GM03348 (cell line): ENCODE measurements around the gene KDM4C.

ENCODE experiments used
- DNase-seq: peaks from one replicate; pipeline ENCODE4 v3.0.0; 2012; ENCODE audit warnings: low spot score

The KDM4C gene

DNA sequence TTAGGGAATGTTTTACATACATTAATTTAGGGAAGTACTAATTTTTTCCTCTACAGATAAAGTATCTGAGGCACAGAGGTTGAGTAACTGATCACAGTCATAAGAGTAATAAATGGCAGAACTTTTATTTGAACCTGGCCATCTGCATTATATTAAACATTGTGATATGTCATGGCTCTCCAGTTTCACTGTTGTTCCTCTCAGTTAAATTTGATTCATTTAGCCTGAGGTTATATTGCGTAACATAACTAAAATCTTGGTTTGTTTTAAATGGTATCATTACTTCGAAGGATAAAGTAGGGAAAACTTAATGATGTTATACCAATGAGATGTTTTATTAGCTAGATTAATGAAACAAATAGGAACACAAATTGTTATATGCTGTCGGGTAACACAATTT is 284.4 kb downstream of the KDM4C start:
- no peak for DNase-seq

DNA sequence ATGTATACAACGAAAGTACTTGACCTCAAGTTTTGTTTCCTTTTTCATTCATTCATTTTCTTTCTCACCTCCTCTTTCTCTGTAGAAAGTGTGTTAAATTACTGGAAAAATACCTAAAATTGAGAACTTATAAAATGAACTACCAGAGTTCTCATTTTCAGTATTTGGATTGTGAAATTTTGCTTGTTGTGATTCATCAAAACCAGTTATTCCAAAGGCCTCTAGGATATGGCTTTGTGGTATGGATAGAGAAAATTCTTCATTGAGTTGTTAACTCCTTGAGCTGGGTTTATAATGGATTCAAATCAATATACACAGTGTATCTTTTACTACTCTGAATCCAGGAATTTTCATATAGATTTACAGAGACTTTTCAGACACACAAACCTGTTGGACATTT is 287.6 kb downstream of the KDM4C start:
- peak; percentile 5 for DNase-seq

DNA sequence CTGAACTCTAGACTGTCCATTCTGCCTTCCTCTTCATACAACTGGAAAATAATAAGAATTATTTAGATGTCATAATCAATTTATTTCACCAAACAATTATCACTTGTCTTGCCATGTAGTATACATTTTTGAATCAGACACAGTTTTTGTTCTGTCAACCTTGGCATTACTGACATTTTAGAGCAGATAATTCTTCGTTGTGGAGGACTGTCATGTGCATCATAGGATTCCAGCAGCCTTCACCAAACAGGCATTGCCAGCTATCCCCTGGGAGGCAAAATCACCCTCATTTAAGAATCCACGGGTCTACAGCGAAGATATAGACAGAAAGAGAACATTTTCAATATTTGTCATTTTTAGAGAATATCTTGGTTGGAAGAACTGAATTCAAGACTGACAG is 293.9 kb downstream of the KDM4C start:
- DNase-seq = no peak

DNA sequence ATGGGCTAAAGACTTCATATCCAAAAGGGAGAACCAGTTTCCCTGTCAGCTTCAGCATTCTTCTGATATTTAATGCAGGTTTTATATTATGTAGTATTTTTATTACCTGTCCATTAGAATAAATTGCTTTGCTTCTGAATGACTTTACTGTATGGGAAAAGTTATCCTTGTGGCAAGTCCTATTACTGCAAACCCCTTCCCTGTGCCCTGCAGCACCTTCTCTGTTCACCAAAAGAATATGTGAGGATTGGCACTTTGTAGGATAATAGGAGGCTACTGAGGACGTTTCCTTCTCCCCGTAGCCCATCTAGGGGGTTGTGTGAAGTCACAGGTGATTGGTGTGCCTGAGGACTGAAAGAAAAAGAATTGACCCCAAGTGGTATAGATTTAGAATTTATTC is 296.1 kb downstream of the KDM4C start:
- DNase-seq = no peak

DNA sequence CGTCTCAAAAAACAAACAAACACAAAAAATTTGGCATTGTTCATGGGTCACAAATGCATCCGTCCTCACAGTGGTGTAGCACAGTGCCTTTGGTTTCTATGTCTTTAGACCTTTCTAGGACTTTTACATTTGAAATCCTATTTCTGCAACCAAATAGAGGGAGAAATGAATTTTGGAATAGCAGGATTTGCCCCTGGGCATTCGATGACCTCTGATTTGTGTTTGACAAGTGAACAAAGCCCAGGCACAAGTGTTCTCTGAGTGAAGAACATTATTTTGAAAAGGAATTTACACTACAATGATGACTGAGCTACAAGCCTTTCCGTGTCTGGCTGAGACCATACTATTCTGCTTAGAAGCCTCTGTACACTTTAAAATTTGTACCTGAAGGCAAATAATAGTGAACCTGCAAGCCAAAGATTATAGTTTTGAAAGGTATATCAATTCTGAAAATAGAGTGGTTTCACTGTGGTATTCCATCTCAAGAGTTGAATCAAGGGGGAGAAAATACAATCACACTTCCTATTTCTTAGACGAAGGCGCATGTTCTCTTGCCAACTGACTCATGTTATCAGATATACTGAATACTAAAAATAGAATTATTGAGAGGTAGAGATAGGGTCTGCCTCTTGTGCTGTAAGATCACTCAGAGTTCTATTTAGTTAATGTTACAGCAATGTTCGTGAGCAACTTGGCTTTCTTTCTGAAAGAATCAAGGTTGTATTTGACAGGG is 297.6 kb downstream of the KDM4C start:
- no peak for DNase-seq

DNA sequence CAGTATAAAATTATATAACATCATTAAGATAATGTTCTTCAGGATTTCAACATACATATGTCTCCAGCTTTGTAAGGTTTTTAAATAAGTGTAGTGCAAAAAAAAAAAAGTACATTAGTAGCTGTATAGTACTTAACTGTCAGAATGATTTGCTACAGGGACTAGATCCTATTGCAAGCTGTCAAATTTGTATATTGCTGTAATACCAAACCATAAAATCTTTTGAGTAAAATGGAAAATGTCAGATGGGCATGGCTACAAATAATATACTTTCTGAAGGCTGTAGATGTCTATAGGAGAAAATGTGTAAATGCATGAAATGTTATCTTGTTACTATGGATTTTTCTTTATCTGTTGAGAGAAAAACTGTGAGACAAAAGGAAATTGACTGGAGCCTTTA is 298.5 kb downstream of the KDM4C start:
- no peak for DNase-seq

DNA sequence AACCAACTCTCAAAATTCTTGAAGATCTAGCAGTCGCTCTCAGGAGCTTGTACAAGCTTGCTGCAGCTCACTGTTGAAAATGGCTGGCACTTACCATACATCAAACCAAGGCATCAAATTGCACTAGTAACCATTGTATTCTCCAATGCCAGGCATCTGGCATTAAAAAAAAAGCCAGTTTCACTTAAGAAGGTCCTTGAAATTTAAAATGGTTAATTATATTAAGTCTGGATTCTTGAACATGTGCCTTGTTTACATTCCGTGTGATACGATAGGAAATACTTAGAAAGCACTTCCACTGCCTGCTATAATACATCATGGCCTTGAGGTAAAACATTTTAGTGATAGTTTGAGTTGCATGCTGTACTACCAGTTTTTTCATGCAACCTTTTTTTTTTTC is 300.7 kb downstream of the KDM4C start:
- no peak for DNase-seq

DNA sequence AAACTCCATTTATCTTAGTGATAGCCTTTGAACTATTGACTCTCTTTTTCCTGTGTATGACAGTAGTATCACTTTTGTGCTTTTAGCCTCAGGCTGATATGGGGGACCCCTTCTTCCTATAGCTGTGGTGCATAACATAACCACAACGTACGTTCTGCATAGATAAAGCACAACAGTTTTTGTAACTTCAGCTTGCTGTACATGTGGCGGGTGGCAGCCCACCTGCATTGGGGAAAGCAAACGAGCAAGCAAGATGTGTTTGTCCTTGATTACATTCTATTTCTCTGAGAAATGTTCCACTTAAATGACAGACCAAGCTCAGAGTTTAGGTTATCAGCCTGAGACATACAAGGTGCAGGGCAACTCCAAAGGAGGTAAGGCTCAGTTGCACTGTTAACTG is 309.4 kb downstream of the KDM4C start:
- DNase-seq = no peak

DNA sequence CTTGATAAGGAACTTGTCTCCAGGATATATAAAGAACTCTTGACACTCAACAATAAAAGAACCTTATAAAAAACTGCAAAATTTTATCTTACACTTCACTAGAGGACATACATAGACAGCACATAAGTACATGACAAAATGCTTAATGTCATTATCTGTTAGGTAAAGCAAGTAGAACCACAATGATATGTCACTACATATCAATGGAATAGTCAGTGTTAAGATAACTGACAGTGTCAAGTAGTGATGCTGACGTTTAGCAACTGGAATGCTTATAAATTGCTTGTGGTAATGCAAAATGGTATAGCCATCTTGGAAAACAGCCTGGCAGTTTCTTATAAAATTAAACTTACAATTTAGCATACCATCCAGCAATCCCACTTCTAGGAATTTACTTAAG is 314.1 kb downstream of the KDM4C start:
- DNase-seq = no peak

DNA sequence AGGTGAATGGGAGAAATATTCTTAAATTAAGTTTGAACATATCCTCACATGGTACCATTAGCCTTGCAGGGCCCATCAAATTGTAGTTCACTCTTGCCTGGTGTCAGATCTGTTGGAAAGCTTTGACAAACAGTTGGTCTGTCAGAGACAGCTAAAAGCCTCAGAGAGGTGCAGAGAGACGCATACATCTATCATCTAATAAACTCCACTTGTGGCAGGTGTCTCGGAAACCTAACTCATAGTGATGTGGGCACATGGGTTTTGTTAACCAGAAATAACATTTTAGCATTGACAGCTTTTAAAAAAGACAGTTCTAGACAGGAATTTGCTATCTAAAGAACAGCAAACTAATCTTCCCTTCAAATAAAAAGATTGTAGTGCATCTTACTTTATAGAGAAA is 315.9 kb downstream of the KDM4C start:
- no peak for DNase-seq

DNA sequence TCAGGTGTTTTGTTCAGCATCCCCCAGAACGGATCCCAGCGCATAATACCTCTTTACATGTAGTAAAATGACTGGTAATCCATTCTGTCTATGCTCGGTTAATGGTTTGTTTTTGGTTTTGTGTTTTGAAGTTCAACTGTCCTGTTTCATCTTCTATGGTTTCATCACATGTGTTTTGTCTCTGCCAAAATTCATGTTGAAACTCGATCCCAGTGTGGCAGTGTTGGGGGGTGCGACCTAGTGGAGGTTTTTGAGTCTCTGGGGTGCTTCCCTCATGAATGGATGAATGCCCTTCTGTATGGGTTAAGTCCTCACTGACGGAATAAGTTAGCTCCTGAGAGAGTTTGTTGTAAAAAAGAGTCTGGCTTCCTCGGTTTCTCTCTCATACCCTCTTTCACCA is 317.4 kb downstream of the KDM4C start:
- DNase-seq = no peak

DNA sequence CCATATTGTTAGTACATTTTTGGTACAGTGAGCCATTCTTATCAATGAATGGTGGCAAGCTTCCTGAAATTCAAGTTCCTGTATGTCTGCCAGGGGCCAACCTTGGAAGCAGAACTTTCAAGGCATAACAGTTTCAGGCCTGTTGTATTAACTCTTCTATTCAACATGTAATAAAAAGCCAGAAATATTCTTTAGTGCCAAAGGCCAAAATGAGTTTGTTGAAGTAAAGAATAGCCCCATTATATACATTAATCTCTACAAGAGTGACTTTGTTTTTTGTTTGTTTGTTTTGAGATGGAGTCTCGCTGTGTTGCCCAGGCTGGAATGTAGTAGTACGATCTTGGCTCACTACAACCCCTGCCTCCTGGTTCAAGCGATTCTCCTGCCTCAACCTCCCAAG is 321.3 kb downstream of the KDM4C start:
- no peak for DNase-seq

DNA sequence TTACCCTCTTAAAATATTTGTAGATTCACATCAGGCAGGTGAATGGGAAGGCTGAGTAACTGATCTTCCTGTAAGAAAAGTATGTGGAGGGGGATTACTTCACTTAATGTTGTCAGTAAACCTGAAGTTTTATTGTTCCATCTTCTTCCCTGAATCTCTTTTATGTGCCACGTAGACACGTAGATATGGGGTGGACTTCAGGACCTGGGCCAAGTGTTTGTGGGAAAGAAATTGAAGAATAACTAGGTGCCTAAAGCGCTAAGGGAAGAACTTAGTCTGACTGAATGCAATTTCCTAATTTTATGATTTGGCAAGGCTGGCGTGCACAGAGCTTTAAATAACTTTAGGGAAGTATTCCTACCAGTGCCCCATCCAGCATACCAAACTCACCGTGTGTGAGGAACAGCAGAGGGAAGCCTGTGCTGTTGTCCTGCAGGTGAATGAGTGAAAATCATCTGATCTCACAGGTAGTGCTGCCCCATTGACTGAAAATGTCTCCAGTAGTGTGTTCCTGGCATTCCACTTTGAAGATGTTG is 323.4 kb downstream of the KDM4C start:
- DNase-seq = no peak

DNA sequence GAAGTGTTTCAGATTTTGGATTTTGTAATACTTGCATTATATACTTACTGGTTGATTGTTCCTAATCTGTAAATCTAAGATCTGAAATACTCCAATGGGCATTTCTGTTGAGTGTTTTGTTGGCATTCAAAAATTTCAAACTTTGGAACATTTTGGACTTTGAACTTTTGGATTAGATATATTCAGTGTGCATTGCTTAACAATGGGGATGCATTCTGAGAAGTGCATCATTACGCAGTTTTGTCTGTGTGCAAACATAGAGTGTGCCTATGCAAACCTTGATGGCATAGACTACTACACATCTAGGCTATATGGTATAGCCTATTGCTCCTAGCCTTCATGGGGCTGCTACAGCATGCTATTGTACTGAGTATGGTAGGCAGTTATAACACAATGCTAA is 325.4 kb downstream of the KDM4C start:
- DNase-seq = no peak

DNA sequence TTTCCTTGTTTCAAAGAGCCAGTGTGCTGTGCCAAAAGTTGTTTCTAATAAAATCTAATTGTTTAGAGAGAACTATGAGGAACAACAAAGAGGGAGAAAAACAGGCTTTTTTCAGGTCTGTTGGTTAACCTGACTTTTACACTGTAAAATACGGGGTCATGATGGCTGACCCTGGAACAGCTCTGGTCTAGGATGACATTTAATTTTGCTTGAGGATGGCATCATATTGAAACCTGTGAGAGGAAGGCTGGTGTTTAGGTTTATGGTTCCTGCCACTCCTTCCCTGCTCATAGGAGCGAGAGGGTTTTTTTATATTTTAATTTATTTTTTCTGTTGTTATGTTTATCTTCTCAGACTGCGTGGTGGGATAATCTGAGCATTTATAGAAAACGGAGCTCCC is 327.6 kb downstream of the KDM4C start:
- no peak for DNase-seq

DNA sequence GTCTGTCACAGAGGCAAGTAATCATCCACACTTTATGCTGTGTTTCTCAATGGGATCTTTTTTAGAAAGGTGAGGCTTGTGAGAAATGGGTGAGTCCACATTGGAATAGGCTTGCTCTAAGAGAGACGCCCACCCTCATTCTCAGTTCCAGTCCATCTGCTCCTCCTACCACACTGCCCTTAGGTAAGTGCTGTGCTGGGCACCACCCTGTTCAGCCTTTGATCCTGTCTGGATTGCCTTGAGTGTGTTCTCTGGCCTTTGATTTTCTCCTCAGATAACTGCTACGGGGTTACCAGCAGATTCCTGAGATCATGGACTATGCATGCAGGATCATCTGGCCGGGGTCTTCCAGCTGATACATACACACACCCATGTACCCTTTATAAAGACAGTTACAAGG is 328.6 kb downstream of the KDM4C start:
- no peak for DNase-seq

DNA sequence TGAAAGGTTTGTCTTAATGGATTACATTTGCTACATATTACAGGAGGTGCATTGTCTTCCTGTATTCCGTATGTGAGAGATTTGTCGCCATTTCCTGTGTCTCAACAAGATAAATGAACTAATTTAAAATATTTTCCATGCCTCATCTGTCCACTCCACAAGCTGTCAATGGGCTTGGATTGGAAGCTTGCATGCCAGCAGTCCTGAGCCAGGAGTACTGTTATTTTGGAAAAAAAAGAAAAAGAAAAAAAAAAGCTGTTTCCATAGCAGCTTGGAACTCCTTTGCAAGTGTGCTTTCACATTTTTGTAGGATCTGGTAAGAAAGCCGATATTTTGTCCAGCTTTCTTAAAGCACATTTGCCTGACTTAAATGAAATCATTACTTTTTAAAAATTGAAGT is 330.8 kb downstream of the KDM4C start:
- DNase-seq = no peak

DNA sequence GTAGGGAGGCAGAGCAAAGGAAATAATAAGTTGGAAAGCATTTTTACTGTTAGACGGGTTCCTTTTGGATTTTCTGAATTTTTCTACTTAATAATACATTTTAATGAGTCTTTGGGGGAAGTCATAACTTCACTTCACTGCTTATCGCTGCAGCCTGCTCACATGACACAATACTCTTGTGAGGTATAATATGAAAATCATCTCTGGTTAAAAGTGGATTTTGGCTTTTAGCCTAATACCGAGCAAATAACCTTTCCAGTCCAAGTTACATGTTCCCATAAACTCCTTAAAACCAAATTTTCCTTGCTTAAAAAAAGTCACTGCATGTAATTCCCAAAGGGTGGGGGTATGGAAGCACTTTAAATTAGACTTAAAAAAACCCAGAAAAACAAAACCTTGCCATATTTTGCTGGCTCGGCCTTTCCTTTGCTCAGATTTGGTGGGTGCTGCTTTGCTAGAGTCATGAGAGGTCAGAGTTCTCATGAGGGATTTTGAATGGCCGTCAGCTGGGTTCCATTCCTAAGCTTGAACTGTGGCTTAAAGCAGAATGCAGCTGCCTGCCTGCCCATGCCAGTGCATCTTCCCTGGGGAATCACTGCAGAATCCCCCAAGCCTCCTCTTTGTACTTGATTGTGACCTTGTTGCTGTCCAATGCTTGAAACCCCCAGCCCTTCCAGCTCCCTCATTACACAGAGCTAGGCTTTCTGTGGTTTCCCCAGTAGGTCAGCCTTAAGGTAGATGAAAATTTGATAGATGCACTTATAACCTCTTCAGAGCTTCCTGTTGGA is 331.8 kb downstream of the KDM4C start:
- DNase-seq = no peak

DNA sequence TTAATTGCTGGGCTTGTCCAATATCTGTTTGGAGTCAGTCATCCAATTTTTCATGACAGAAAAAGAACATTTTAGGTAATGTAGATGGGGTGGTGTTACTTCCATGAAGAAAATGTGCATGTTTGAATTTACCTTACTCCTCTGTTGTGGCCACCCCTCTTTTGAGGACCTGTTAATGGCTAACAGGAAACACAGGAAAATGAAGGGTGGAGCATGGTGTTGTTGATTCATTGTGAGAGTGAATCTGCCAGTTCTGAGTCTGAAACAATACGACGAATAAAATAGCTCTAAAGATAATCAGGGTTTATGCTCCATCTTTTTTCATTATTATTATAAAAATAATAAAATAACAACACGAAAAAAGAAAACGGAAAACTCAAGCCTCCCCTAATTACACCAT is 335.3 kb downstream of the KDM4C start:
- no peak for DNase-seq

DNA sequence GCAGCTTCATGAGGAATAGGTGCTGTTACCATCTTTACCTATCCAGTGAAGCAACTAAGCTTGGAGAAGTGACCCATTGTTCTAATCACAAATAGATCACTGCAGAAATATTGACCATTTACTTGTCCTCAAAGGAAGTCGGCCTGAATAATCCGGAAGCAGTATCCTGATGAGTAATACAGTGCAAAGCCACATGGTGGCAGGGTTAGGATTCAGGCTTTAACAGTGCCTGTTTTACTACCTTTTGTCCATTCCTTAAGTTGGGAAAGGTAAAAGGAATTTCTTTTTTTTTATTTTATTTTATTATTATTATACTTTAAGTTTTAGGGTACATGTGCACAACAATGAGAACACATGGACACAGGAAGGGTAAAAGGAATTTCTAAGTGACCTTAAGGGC is 336.3 kb downstream of the KDM4C start:
- peak; percentile 14 for DNase-seq

DNA sequence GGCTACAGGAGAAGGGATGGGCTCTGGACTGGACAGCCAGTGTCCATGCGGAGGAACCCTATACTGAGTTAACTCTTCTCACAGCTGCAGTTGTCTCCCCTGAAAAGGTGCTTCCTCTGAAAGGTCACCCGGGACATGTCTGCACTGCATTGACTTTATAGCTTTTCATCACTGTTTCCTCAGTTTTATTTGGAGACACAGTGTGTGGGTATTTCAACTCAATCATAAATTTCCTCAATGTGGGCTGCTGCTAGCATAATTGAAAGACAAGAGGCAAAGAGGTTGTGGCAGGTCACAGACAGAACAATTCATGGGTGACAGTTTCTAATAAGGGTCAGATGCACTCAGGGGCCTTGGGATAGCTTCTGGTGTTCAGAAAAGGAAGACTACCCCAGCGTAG is 336.8 kb downstream of the KDM4C start:
- no peak for DNase-seq

DNA sequence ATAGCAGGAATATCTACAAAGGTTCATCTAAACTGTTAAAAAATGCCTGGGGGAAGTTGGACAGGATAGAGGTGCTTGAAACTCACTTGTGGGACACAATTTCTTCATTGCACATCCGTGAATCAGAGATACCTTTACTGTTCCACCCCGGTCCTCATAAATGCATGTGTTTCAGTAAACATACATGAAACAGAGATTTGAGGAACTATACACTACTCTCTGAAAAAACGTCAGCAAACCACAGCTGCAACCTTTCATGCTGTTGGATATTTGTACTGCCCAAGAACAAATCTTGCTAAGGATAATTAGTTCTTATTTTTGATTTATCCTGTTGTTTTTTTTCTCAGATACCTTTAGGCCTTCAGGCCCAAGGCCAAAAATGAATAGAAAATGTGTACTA is 337.3 kb downstream of the KDM4C start:
- DNase-seq = no peak

DNA sequence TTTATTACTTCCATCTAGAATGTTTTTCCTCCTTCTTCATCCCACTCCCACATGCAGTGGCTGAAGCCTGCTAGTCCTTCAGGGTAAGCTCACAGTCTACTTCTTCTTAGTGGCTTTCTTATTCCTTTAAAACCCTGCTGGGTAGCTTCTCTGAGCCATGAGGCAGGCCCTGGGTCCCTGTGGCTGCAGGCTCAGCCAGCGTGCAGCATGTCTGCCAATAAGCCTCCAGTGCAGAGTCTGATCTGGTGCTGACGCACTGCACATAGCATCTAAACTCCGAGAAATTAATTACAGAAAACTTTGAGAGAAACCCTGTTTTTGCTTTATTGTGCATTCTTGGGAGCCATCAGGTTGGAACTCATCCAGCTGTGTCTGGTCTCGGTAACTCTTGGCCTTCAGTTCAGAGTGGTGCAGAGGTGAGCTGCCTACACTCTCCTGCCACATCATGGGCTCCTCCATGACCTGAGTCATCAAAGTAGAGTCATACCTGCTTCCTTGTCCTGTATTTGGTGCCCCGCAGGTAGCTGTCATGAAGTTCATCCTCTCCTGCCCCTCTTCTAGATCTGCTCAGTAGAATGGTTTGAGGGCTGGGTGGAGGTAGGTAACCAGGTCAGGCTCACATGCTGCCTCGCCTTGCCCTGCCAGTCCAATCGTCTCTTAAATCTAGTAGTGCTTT is 339.4 kb downstream of the KDM4C start:
- DNase-seq = peak; percentile 8
